Sigmoid colon (tissue), 7 donors: ENCODE results near the gene GJD3. TPM values are rescaled to one million over a fixed set of nuclear protein-coding genes. Genes with fewer than 3 reads are reported as not detected.

Source experiments
- DNase-seq: peaks from one replicate; pipeline ENCODE4 v3.0.0-alpha.2; 2019
- H3K27ac ChIP-seq, 4 donors: fragments of 200-600 bp; sonication (generic); one replicate each; pipeline ENCODE4 v1.5.1; 2016 to 2019; ENCODE audit warnings: mild to moderate bottlenecking in 1 of 4
- H3K27me3 ChIP-seq, 3 donors: fragments of 200-600 bp; sonication (generic); one replicate each; pipeline ENCODE4 v1.5.1; 2019; ENCODE audit warnings: mild to moderate bottlenecking in 1 of 3
- H3K36me3 ChIP-seq, 4 donors: fragments of 200-600 bp; sonication (generic); one replicate each; pipeline ENCODE4 v1.5.1; 2016 to 2019
- H3K4me1 ChIP-seq, 4 donors: fragments of 200-600 bp; sonication (generic); one replicate each; pipeline ENCODE4 v1.5.1; 2017 to 2019
- H3K4me3 ChIP-seq, 4 donors: fragments of 200-600 bp; sonication (generic); one replicate each; pipeline ENCODE4 v1.5.1; 2017 to 2019; ENCODE audit warnings: mild to moderate bottlenecking in 2 of 4, moderate library complexity in 1 of 4
- H3K9me3 ChIP-seq, 4 donors: fragments of 200-600 bp in 3 of 4; sonication (generic) in 3 of 4; one replicate each; pipeline versions ENCODE4 v1.5.1 to v1.6.1; 2013 to 2019
- CTCF ChIP-seq, 4 experiments: fragments of 450-650 bp in 3 of 4; fragments of 200-600 bp in 1 of 4; IDR thresholded peaks; one replicate each; pipeline ENCODE4 v1.5.1; 2016 to 2019; ENCODE audit warnings: antibody characterized with exemption in 4 of 4, mild to moderate bottlenecking in 3 of 4, moderate library complexity in 2 of 4
- EP300 ChIP-seq, 4 donors: sonication (generic); formaldehyde crosslinking; IDR thresholded peaks; one replicate each; pipeline ENCODE4 v1.6.1; 2017; ENCODE audit warnings: antibody characterized with exemption in 4 of 4
- POLR2A ChIP-seq, 2 donors: fragments of 450-650 bp; IDR thresholded peaks; one replicate each; pipeline ENCODE4 v1.6.1; 2016; ENCODE audit warnings: antibody characterized with exemption in 2 of 2, mild to moderate bottlenecking in 2 of 2, moderate library complexity in 2 of 2
- POLR2AphosphoS5 ChIP-seq, 4 donors: sonication (generic); formaldehyde crosslinking; IDR thresholded peaks; one replicate each; pipeline ENCODE4 v1.6.1; 2017; ENCODE audit warnings: antibody characterized with exemption in 4 of 4
- whole genome bisulfite sequencing, 2 donors: extraction: QIAGEN DNeasy Blood & Tissue Kit; methylation state at CpG; one replicate each; pipeline ENCODE4 v1.1.7; 2013; 5-methylcytosine and 5-hydroxymethylcytosine counted together
- intact Hi-C: fragments of 100-400 bp; cut with DNase I; formaldehyde crosslinking; loops from one replicate; pipeline ENCODE4 v1.15.1; 2023
- polyA plus RNA-seq, 3 donors: library from polyadenylated mRNA; stranded (reverse); fragments of 200-250 nt; gene quantifications; one replicate each; pipeline ENCODE4 v1.2.3, GENCODE V29; 2013
- total RNA-seq, 4 donors: library from RNA; depleted of rRNA; stranded (reverse); fragments of >200 nt; gene quantifications; one replicate each; pipeline ENCODE4 v1.1.0, GENCODE V29; 2016
- donor health status: healthy with polysubstance abuse.
- donor health status: Bipolar disorder and iron deficiency.
- donor health status: healthy.

GJD3 gene
- total and polyA plus RNA-seq, 7 donors = 0.49 to 2.1 (median 0.64) TPM; not detected in 4

GRCh38 chr17:40321524-40321929 is 43.0 kb downstream of the GJD3 start:
- H3K27me3 ChIP-seq = no peaks in the 10 kb centered on the region
- 59 to 75% methylated on average over 4 of the region's 4 CpGs for WGBS, 2 donors
- intact Hi-C loops = no loop called here
- H3K4me1 ChIP-seq = peaks cover 0 to 95% (median 94%) of the 10 kb centered on the region in 4 donors
- no peak for DNase-seq
- peak overlapping the region; percentile 93 to 98 (median 96) for H3K27ac ChIP-seq
- TF ChIP-seq CTCF (IDR thresholded peaks at IDR 0.05) = no peak
- TF ChIP-seq EP300 (IDR thresholded peaks at IDR 0.05) = no peak
- no peak for TF ChIP-seq POLR2A (IDR thresholded peaks at IDR 0.05)
- TF ChIP-seq POLR2AphosphoS5 (IDR thresholded peaks at IDR 0.05) = no peak
- no peaks in the 10 kb centered on the region for H3K36me3 ChIP-seq
- no peaks in the 10 kb centered on the region for H3K9me3 ChIP-seq
- H3K4me3 ChIP-seq = peak overlapping the region in 3 of 4 donors; percentile 18 to 87 (median 32)

GRCh38 chr17:40320756-40321523 is 43.6 kb downstream of the GJD3 start:
- H3K27ac ChIP-seq = peak overlapping the region; percentile 93 to 98 (median 96)
- H3K36me3 ChIP-seq = no peaks in the 10 kb centered on the region
- H3K9me3 ChIP-seq = no peaks in the 10 kb centered on the region
- H3K4me3 ChIP-seq = peak overlapping the region in 3 of 4 donors; percentile 18 to 87 (median 32)
- H3K27me3 ChIP-seq = no peaks in the 10 kb centered on the region
- DNase-seq = peak; percentile 92
- intact Hi-C loops = no loop called here
- TF ChIP-seq POLR2A (IDR thresholded peaks at IDR 0.05) (no peak), POLR2AphosphoS5 (IDR thresholded peaks at IDR 0.05) (peak in 3 of 4 donors; percentile 45 to 64 (median 52))
- WGBS, 2 donors = 52 to 62% methylated on average over 19 of the region's 19 CpGs
- peaks cover 0 to 95% (median 94%) of the 10 kb centered on the region in 4 donors for H3K4me1 ChIP-seq

- Histone ChIP-seq H3K4me1 (peaks cover 0 to 96% (median 93%) of the 10 kb centered on the region in 4 donors), H3K4me3 (peak overlapping the region in 3 of 4 donors; percentile 78 to 98 (median 87)), H3K9me3 (no peaks in the 10 kb centered on the region), H3K36me3 (no peaks in the 10 kb centered on the region), H3K27ac (peak overlapping the region; percentile 93 to 98 (median 96)), H3K27me3 (no peaks in the 10 kb centered on the region)
- DNase-seq = no peak
- intact Hi-C loops = loop anchor here (2.0 kb wide), 1 partner anchor 23 kb away; no protein-coding TSS in a partner anchor
- TF ChIP-seq POLR2AphosphoS5 (IDR thresholded peaks at IDR 0.05) (no peak), POLR2A (IDR thresholded peaks at IDR 0.05) (no peak), CTCF (IDR thresholded peaks at IDR 0.05) (no peak), EP300 (IDR thresholded peaks at IDR 0.05) (no peak)
- 51 to 70% methylated on average over 11 of the region's 11 CpGs for WGBS, 2 donors
Measured at GRCh38 chr17:40319651-40320540, 44.6 kb downstream of the GJD3 start.

- H3K4me3 ChIP-seq = peak overlapping the region; percentile 78 to 98 (median 85)
- peak overlapping the region; percentile 93 to 98 (median 96) for H3K27ac ChIP-seq
- no peaks in the 10 kb centered on the region for H3K36me3 ChIP-seq
- peaks cover 0 to 96% (median 93%) of the 10 kb centered on the region in 4 donors for H3K4me1 ChIP-seq
- H3K9me3 ChIP-seq = no peaks in the 10 kb centered on the region
- DNase-seq = peak; percentile 73
- no peaks in the 10 kb centered on the region for H3K27me3 ChIP-seq
- 6 to 7% methylated on average over 13 of the region's 13 CpGs for WGBS, 2 donors
- intact Hi-C loops = loop anchor here (2.0 kb wide), 1 partner anchor 24 kb away; no protein-coding TSS in a partner anchor
- TF ChIP-seq CTCF (IDR thresholded peaks at IDR 0.05) (no peak), POLR2AphosphoS5 (IDR thresholded peaks at IDR 0.05) (no peak), EP300 (IDR thresholded peaks at IDR 0.05) (no peak), POLR2A (IDR thresholded peaks at IDR 0.05) (no peak)
Measured at GRCh38 chr17:40318830-40319391, 45.6 kb downstream of the GJD3 start.
